ENCODE data around the gene AKAP6.

DNA sequence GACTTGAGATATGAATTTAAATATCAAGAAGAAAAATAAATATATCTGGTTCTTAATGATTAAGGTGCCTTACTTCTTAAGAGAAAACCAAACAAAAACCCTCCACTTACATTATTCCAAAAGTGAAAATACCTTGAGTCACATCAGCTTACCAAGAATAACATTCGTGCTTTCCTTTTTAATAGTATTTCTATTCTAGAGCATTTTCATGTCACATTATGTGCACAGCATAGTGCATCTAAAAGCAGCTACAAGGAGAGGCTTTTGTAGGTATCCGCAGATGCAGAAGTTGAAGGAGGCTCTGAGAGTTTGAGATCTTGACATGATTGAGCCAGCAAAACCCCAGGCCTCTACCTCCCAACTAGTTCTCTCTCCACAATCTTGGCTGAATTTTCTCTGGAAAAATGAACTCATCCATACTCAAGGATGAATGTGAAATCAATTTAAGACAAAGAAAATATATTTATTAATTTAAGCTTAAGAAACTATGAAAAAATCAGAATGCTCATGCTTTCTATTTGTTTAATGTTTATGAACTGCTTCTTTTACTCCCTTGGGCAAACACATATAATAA is 275.0 kb downstream of the AKAP6 start:
- TF ChIP-seq, protein P1, sequence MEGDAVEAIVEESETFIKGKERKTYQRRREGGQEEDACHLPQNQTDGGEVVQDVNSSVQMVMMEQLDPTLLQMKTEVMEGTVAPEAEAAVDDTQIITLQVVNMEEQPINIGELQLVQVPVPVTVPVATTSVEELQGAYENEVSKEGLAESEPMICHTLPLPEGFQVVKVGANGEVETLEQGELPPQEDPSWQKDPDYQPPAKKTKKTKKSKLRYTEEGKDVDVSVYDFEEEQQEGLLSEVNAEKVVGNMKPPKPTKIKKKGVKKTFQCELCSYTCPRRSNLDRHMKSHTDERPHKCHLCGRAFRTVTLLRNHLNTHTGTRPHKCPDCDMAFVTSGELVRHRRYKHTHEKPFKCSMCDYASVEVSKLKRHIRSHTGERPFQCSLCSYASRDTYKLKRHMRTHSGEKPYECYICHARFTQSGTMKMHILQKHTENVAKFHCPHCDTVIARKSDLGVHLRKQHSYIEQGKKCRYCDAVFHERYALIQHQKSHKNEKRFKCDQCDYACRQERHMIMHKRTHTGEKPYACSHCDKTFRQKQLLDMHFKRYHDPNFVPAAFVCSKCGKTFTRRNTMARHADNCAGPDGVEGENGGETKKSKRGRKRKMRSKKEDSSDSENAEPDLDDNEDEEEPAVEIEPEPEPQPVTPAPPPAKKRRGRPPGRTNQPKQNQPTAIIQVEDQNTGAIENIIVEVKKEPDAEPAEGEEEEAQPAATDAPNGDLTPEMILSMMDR (conservative IDR thresholded peaks at IDR 0.05): no peak
- TF ChIP-seq ZFX (IDR thresholded peaks at IDR 0.05): no peak
